ENCODE results near the gene FAM50B.

Gene FAM50B

GRCh38 chr6:3841066-3841454 lies 8.1 kb upstream of the FAM50B start:
- TF ChIP-seq ARNT (IDR thresholded peaks at IDR 0.05) (no peak), FOXK2 (IDR thresholded peaks at IDR 0.05) (no peak), TARDBP (IDR thresholded peaks at IDR 0.05) (no peak), CTBP1 (IDR thresholded peaks at IDR 0.05; ENCODE audit: borderline replicate concordance) (no peak), ELF4 (IDR thresholded peaks at IDR 0.05) (no peak), SUZ12 (IDR thresholded peaks at IDR 0.05) (no peak), FOXM1 (IDR thresholded peaks at IDR 0.05; ENCODE audit: borderline replicate concordance) (no peak), LEF1 (IDR thresholded peaks at IDR 0.05; ENCODE audit: borderline replicate concordance) (no peak), NFRKB (IDR thresholded peaks at IDR 0.05) (no peak), ZNF384 (IDR thresholded peaks at IDR 0.05) (no peak), HDGF (IDR thresholded peaks at IDR 0.05; ENCODE audit: borderline replicate concordance) (no peak), FOXA1 (IDR thresholded peaks at IDR 0.05) (no peak)
- DNase-seq (ENCODE audit: extremely low spot score), result no peak
- ChIA-PET CTCF (interaction anchor here (0.5 to 1.4 kb wide), 3 partner anchors 8 to 44 kb away, joined by 3 to 9 read pairs (median 3); partner anchors contain the start of gene FAM50B), POLR2A (no interaction called here)

GRCh38 chr6:3841711-3842565 lies 7.2 kb upstream of the FAM50B start:
- ChIA-PET CTCF (no interaction called here), POLR2A (no interaction called here)
- DNase-seq (ENCODE audit: extremely low spot score), result no peak
- TF ChIP-seq CTBP1 (IDR thresholded peaks at IDR 0.05; ENCODE audit: borderline replicate concordance) (no peak), FOXK2 (IDR thresholded peaks at IDR 0.05) (no peak), FOXM1 (IDR thresholded peaks at IDR 0.05; ENCODE audit: borderline replicate concordance) (no peak), LEF1 (IDR thresholded peaks at IDR 0.05; ENCODE audit: borderline replicate concordance) (no peak), ELF4 (IDR thresholded peaks at IDR 0.05) (no peak), PKNOX1 (IDR thresholded peaks at IDR 0.05) (no peak)

- POLR2A ChIA-PET, result no interaction called here
- DNase-seq (ENCODE audit: extremely low spot score), result no peak
- TF ChIP-seq NFRKB (IDR thresholded peaks at IDR 0.05) (no peak), L3MBTL2 (conservative IDR thresholded peaks at IDR 0.05) (no peak), ELF4 (IDR thresholded peaks at IDR 0.05) (no peak), HDGF (IDR thresholded peaks at IDR 0.05; ENCODE audit: borderline replicate concordance) (no peak), PKNOX1 (IDR thresholded peaks at IDR 0.05) (no peak), FOXM1 (IDR thresholded peaks at IDR 0.05; ENCODE audit: borderline replicate concordance) (no peak), FOXA1 (IDR thresholded peaks at IDR 0.05) (no peak)
- CTCF ChIA-PET, result no interaction called here
Observed at GRCh38 chr6:3843379-3844096, 5.6 kb upstream of the FAM50B start.

- ChIA-PET CTCF (no interaction called here), POLR2A (no interaction called here)
- TF ChIP-seq FOXA1 (IDR thresholded peaks at IDR 0.05) (no peak), ELF4 (IDR thresholded peaks at IDR 0.05) (no peak), PKNOX1 (IDR thresholded peaks at IDR 0.05) (no peak)
- DNase-seq (ENCODE audit: extremely low spot score), result no peak
Observed at GRCh38 chr6:3844097-3844463, 5.1 kb upstream of the FAM50B start.

GRCh38 chr6:3847521-3847920 lies 1.7 kb upstream of the FAM50B start:
- no peak for DNase-seq (ENCODE audit: extremely low spot score)
- TF ChIP-seq FOXK2 (IDR thresholded peaks at IDR 0.05), result no peak
- no peak for TF ChIP-seq BHLHE40 (IDR thresholded peaks at IDR 0.05; ENCODE audit: borderline replicate concordance)
- TF ChIP-seq FOXA1 (IDR thresholded peaks at IDR 0.05), result no peak
- ChIA-PET CTCF (interaction anchor here (1.1 kb wide), 1 partner anchor 160 kb away, joined by 5 read pairs; no protein-coding TSS in a partner anchor), POLR2A (interaction anchor here (1.9 kb wide), 1 partner anchor 173 kb away, joined by 7 read pairs; a partner anchor contains a TSS)

- POLR2A ChIA-PET, result interaction anchor here (1.0 to 1.9 kb wide), 4 partner anchors 13 to 173 kb away, joined by 3 to 7 read pairs (median 4); a partner anchor contains a TSS
- no peak for DNase-seq (ENCODE audit: extremely low spot score)
- CTCF ChIA-PET, result interaction anchor here (0.6 to 2.7 kb wide), 44 partner anchors 8 to 1055 kb away, joined by 3 to 44 read pairs (median 4); no protein-coding TSS in a partner anchor
- TF ChIP-seq ZNF384 (IDR thresholded peaks at IDR 0.05) (no peak), FOXM1 (IDR thresholded peaks at IDR 0.05; ENCODE audit: borderline replicate concordance) (no peak), FOXK2 (IDR thresholded peaks at IDR 0.05) (no peak), ARNT (IDR thresholded peaks at IDR 0.05) (no peak)
Observed at GRCh38 chr6:3848380-3848779, 793 bp upstream of the FAM50B start.
